Upper lobe of right lung (tissue), 1 donor: Measurements from ENCODE around the gene PIK3R6. TPM values are rescaled to one million over a fixed set of nuclear protein-coding genes. Genes with fewer than 3 reads are reported as not detected.
"Not testable (repeated sequence)": the region's sequence is repeated elsewhere in the genome, so short reads cannot be mapped to it uniquely, and the experiment has no call there.

Source experiments
- ATAC-seq: fragments of 200-7000 bp; cut with Tn5 transposase; one replicate; pipeline ENCODE4 v1.9.1; 2020; ENCODE audit warnings: mild to moderate bottlenecking, moderate library complexity
- DNase-seq: peaks from one replicate; pipeline ENCODE4 v3.0.0-alpha.2; 2020
- H3K27ac ChIP-seq: fragments of 200-600 bp; one replicate; pipeline ENCODE4 v1.8.0; 2022
- H3K27me3 ChIP-seq: fragments of 200-600 bp; one replicate; pipeline ENCODE4 v1.8.0; 2022; ENCODE audit warnings: mild to moderate bottlenecking
- H3K36me3 ChIP-seq: fragments of 200-600 bp; one replicate; pipeline ENCODE4 v1.8.0; 2022
- H3K4me1 ChIP-seq: fragments of 200-600 bp; one replicate; pipeline ENCODE4 v1.8.0; 2022
- H3K4me3 ChIP-seq: fragments of 200-600 bp; one replicate; pipeline ENCODE4 v1.8.0; 2022; ENCODE audit warnings: mild to moderate bottlenecking
- H3K9me3 ChIP-seq: fragments of 200-600 bp; one replicate; pipeline ENCODE4 v1.8.0; 2022
- CTCF ChIP-seq: fragments of 200-600 bp; IDR thresholded peaks from one replicate; pipeline ENCODE4 v1.8.0; 2022; ENCODE audit warnings: antibody characterized with exemption
- intact Hi-C: fragments of 100-400 bp; cut with DNase I; formaldehyde crosslinking; loops from one replicate; pipeline ENCODE4 v1.11.0; 2022
- total RNA-seq: library from RNA; stranded (reverse); fragmentation: NEBNext Ultra II Directional; extraction: Animal tissue kit (Norgen Biotek cat#: 25700); gene quantifications from one replicate; pipeline ENCODE4 v1.2.1, GENCODE V29; 2021
- donor health status: DM: no; HTN: yes; CAD: no; lungs with severe emphysema.

PIK3R6 gene
- total RNA-seq, 1 donor from 2014 or later: 2.7 TPM

DNA sequence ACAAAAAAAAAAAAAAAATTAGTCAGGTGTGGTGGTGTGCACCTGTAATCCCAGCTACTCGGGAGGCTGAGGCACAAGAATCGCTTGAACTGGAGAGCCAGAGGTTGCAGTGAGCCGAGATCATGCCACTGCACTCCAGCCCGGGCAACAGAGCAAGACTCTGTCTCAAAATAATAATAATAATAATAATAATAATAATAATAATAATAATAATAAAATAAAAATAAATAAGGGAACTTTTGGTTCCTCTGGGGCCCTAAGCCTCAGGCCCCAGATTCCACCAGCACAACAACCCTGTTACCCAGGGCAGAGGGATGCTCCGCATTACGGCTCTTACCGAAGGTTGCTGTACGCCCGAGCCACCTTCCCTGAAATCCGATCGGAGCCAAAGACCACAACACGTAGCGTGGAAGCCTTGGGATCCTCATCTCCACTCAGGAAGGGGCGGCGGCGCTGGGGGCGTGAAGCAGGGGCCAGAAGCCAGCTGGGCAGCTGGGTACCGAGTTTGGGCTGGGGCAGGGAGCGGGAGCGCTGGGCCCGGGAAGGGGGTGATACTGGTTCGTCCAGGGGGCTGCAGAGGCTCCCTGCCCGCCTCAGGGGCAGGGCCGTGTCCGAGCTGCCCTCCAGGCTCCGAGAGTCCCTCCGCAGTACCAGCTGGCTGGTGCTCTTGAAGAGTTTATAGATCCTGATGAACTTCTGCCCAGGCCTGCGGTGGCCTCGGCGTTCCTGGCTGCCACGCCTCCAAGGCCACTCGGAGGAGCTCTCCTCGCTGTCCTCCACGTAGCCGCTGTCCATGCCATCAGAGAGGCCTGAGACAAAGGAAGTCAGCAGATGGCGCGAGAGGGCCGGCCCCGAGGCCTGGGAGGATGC lies 20.6 kb upstream of the PIK3R6 start:
- no peak overlapping the region for H3K27ac ChIP-seq
- peak; percentile 20 for ATAC-seq
- H3K4me3 ChIP-seq: no peak overlapping the region
- intact Hi-C loops: no loop called here
- H3K27me3 ChIP-seq: no peaks in the 10 kb centered on the region
- no peak for DNase-seq
- peaks cover 10% of the 10 kb centered on the region for H3K36me3 ChIP-seq
- no peaks in the 10 kb centered on the region for H3K4me1 ChIP-seq
- no peaks in the 10 kb centered on the region for H3K9me3 ChIP-seq
- no peak for TF ChIP-seq CTCF

- Histone ChIP-seq H3K27me3 (no peaks in the 10 kb centered on the region), H3K9me3 (no peaks in the 10 kb centered on the region), H3K4me3 (no peak overlapping the region), H3K27ac (no peak overlapping the region), H3K4me1 (no peaks in the 10 kb centered on the region), H3K36me3 (peaks cover 10% of the 10 kb centered on the region)
- ATAC-seq (no peak), DNase-seq (no peak)
- intact Hi-C loops: no loop called here
- no peak for TF ChIP-seq CTCF
Measured at GRCh38 chr17:8887301-8887700, 19.8 kb upstream of the PIK3R6 start.

DNA sequence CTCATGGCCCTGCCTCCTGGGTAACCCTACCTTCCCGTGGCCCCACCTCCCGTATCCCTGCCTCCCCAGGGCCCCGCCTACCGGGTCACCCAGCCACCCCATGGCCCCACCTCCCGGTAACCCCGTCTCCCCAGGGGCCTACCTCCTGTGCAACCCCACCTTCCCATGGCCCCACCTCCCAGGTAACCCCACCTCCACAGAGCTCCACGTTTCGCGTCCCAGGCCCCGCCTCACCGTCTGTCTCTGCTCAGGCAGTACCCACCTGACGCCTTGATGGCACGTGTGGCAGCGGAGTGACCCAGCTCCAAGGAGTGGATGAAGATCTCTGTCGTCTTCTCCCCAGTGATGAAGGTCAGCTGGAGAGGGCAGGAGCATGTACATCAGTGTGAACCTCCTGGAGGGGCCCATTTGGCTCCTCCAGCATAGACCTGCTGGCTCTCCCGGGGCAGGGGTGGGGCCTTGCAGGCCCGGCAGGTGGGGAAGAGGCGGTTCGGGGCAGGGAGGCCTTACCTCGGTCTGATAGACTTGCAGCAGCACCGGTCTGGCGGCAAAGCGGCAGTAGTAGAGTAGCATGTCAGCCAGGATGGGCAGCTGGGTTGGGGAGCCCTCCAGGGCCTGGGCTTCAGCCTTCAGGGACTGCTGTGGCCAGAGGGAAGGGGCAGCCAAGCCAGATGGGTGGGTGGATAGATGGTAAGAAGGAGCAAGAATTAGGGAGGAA lies 18.7 kb upstream of the PIK3R6 start:
- Histone ChIP-seq H3K27ac (no peak overlapping the region), H3K36me3 (peaks cover 10% of the 10 kb centered on the region), H3K4me1 (no peaks in the 10 kb centered on the region), H3K9me3 (no peaks in the 10 kb centered on the region), H3K27me3 (peaks cover 4% of the 10 kb centered on the region), H3K4me3 (no peak overlapping the region)
- DNase-seq (no peak), ATAC-seq (peak; percentile 11)
- intact Hi-C loops: no loop called here
- TF ChIP-seq CTCF: no peak

DNA sequence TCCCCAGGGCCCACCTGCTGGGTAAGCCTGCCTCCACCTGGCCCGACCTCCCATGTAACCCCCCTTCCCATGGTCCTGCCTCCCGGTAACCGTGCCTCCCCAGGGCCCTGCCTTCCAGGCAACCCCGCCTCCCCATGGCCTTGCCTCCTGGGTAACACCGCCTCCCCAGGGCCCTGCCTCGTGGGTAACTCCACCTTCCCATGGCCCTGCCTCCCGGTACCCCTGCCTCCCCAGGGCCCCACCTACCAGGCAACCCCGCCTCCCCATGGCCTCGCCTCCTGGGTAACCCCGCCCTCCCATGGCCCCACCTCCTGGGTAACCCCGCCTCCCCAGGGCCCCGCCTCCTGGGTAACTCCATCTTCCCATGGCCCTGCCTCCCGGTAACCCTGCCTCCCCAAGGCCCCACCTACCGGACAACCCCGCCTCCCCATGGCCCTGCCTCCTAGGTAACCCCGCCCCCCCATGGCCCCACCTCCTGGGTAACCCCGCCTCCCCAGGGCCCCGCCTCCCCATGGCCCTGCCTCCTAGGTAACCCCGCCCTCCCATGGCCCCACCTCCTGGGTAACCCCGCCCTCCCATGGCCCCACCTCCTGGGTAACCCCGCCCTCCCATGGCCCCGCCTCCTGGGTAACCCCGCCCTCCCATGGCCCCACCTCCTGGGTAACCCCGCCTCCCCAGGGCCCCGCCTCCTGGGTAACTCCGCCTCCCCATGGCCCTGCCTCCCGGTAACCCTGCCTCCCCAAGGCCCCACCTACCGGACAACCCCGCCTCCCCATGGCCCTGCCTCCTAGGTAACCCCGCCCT lies 17.9 kb upstream of the PIK3R6 start:
- ATAC-seq: peak; percentile 14
- intact Hi-C loops, H3K4me1 ChIP-seq, H3K27ac ChIP-seq, H3K9me3 ChIP-seq, DNase-seq, H3K4me3 ChIP-seq, H3K36me3 ChIP-seq, H3K27me3 ChIP-seq: not testable (repeated sequence)

DNA sequence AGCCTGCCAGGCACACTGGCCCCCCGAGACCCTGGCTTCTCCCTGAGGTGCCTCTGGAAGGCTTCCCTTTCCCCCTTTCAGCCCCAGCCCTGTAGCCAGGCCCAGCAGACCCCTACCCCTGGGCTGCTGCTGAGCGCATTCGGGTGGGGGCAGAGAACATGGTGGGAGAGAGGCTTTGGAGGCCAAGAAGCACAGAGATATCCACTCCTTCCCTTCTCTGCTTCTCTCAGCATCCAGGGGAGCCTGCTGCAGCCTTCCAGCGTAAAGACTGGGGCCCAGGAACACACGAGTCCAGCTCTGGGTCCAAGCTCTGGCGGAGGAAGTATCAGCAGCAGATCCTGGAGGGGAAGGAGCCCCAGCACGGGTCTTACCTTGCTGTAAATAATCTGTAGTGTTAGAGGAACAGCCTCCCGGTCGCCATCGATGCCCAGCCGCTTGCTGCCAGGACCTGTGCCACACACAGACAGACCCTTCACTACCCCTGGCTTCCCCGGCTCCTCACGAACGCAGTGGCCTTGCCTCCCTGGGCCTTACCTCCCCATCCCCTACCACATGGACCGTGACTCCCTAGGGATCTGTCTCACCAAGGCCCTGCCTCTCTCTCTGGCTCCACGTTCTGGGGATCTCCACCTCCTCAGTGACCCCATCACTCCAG lies 17.0 kb upstream of the PIK3R6 start:
- ATAC-seq: no peak
- Histone ChIP-seq H3K27ac (no peak overlapping the region), H3K9me3 (no peaks in the 10 kb centered on the region), H3K36me3 (no peaks in the 10 kb centered on the region), H3K27me3 (peaks cover 4% of the 10 kb centered on the region), H3K4me3 (no peak overlapping the region), H3K4me1 (no peaks in the 10 kb centered on the region)
- intact Hi-C loops: no loop called here
- no peak for TF ChIP-seq CTCF
- no peak for DNase-seq
